ENCODE results near the gene PPP2R2C.
A peak's percentile ranks its signal among the peaks of the same experiment; 100 is the strongest.

PPP2R2C gene

DNA sequence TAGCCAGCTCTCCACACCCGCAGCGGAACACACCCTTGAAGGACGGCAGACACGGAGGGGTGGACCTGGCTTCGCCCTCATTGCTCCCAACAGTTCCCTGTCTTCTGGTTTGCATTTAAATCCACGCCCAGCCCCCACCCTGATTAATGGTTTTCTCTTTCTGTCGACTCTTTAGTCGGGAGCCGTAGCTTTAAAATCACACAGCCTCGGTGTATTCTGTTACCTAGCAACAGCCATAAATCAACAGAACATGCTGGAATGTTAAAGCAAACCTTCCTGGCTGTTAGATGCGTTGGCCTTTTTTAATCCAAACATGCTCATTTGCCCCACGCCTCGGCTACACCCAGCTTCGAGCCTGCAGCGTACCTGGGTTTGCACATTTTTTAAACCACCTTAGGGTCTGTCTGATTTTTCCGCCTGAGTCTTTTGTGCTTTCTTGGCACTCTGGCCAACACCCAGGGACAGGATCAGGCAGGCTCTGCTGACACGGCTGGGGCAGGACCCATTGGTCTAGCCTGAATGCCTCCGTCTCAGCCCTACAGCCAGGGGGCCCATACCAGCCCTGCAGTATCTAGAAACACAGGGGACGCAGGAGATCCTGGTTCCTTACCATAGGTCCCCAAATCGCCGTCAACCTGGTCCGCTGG, 21.4 kb upstream of the PPP2R2C start:
- DNase-seq = no peak

GRCh38 chr4:6492861-6493657, 20.6 kb upstream of the PPP2R2C start:
- no peak for DNase-seq

- no peak for DNase-seq
Observed at GRCh38 chr4:6492027-6492590, 19.7 kb upstream of the PPP2R2C start.

DNA sequence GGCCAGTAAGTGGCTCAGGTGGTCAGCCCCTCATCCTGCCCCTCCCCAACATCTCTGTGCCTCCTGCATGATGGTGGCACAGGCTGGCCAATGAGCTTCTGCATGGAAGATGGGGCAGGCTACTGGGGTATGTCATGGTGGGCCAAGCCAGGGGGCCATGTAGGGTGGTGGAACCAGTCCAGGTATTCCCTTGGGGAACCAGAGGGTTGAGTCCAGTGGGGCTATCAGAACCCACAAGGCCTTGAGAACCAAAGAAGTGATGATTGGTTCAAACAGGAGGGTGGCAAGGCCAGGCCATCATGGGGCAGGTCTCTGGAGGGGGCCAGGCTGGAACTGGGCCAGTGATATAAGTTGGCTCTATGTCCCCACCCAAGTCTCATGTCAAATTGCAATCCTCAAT, 18.8 kb upstream of the PPP2R2C start:
- no peak for DNase-seq

GRCh38 chr4:6489927-6490326, 17.5 kb upstream of the PPP2R2C start:
- no peak for DNase-seq

DNA sequence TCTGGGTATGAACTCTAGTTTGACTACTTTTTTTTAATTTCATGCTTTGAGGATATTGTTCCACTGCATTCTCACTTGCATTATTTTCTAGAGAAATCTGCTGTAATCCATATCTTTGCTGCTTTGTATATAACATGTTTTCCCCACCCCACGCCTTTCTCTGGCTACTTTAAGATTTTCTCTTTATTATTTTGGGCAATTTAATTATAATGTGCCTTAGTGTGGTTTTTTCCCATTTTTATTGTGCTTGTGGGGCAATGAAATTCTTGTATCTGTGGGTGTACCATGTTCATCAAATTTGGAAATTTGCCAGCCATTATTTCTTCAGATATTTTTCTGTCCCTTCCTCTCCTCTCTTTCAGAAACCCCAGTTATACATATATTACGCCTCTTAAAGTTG, 15.1 kb upstream of the PPP2R2C start:
- DNase-seq = no peak

DNA sequence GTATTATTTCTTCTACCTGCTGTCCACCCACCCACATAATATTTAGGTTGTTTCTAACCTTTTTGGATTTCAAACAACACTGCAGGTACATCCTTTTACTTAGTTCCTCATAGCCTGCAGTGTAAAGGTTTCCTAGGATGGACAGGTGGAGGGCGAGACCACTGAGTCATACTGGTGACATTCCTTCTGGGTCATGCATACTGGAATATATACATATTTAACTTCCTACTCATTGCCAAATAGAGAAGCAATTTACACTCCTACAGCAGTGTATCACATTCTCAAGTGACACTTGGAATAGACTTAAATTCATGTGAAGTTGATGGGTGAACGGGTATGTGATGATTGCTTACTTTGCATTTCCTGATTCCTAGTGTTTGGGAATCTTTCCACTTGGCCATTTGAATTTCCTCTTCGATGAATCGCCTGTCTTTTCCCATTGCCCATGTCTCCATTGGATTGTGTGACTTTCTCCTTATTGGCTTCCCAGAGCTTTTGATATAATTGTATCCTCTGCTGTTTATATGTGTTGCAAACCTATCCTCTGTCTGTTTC, 8.2 kb upstream of the PPP2R2C start:
- no peak for DNase-seq

DNA sequence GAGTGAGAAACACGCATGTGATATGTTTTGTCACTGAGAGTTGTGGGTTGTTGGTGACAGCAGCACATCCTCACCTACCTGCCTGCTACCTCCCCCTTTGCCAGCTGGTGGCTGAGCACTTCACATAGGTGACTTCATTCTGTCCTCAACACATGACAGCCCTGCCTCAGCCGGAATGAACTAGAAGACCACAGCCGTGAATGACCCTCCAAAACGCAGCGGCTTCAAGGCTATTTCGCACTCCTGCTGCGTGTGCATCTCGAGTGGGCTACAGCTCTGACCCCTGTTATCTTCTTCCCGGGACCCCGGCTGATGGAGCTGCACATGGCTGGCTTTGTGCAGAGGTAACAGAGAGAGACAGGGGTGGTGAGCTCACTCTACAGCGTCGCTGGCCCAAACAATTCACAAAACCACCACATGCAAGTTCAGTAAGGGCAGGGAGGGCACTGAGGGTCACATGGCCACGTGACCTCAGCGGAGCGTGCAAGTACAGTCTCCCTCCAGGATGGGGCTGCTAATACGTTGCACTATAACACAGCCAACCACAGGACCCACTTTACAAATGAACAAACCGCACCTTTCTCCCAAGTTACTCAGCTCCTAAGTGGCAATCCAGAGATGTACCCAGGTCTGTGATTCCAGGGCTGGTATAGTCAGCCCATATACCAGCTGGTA, 6.3 kb upstream of the PPP2R2C start:
- DNase-seq = no peak

- no peak for DNase-seq
Observed at GRCh38 chr4:6476893-6477292, 4.5 kb upstream of the PPP2R2C start.

- no peak for DNase-seq
Observed at GRCh38 chr4:6475492-6476020, 3.1 kb upstream of the PPP2R2C start.

DNA sequence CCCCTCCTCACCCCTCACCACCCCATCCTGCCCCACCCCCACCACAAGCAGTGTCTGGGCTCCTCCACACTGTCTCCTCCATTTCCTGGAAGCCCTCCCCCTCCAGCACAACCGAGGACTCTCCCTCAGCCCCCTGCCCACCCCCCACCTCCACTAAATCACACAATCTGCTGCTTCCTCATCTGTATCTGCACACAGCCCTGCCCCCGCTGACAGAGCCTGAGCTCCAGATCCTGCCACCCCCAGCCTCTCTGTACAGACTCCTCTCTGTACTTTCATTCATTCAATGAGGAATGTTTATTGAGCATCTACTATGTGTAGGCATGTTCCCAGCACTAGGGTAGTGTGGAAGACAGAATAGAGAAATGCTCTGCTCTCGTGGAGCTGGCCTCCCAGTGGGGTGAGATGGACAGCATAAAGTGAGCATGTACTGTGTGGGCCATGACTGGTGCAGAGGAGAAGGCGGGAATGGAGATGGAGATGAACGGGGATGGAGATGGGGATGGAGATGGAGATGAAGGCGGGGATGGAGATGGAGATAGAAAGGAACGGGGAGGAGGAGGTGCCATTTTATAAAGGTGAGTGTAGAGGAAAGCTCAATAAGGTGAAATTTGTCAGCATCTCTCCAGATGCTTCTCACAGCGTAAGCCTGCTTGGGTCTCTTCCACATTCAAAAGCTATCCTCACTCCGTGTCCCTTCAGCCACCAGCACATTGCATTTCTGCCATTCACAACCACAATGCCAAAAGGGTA, 2.5 kb upstream of the PPP2R2C start:
- no peak for DNase-seq

DNA sequence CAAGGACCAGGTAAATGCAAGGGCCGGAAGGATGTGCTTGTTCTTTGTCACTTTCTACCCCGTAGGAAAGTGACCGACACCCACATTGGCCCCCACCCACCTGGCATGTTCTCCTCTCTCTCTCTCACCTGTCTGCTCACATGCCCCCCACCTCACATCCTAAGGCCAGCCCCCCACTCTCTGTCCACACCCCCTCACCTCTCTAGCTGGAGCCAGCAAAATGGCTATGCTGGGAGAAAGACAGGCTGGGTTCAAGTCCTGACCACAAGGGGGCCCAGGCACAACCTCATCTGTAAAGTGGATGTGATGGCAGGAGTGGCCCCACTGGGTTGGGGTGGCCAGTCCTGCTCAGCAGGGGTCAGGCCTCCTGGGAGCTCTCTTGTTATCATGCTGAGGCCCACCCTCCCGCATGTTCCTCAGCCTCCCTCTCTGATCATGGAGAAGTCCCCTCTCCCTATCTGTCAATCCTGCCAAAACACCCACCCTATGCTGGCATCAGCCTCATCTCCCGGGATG, 1.7 kb upstream of the PPP2R2C start:
- DNase-seq = no peak

- no peak for DNase-seq
Observed at GRCh38 chr4:6473264-6474052, 1.0 kb upstream of the PPP2R2C start.

- no peak for DNase-seq
Observed at GRCh38 chr4:6472008-6472386, 417 bp downstream of the PPP2R2C start.

DNA sequence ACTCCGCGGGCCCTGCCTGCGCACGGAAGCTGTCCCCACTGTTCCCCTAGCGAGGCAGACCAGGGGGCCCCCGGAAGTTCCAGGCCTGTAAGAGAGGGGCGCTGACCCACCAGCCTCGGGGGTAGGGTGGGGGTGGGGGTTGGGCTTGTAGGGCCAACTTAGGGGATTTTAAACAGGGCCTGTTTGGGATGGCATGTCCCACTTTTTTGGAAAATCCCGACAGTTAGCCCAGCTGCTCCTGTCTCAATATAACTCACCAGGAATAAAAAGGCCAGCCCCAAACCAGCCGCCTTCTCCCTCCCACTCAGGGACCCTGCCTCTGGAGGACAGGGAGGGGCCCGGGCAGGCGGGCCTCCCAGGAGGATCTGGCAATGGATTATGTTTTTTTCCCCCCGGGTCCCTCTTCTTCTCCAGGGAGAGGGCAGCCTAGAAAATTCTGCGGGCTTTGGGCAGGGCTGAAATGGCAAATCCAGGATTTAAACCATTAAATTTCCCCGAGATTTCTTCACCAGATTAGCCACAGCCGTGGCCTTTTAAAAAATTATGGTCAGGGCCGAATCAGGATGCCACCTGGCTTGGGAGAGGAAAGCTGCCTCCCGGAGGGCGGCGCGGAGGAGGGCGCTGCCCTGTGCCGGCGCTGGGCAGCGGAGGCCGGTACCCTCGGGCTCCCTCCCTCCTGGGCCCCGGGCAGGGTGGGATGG, 957 bp downstream of the PPP2R2C start:
- DNase-seq = no peak

- DNase-seq = peak in 1 of 6 experiments; percentile 4
Observed at GRCh38 chr4:6470502-6471306, 1.7 kb downstream of the PPP2R2C start.

GRCh38 chr4:6469898-6470501, 2.4 kb downstream of the PPP2R2C start:
- DNase-seq = no peak

DNA sequence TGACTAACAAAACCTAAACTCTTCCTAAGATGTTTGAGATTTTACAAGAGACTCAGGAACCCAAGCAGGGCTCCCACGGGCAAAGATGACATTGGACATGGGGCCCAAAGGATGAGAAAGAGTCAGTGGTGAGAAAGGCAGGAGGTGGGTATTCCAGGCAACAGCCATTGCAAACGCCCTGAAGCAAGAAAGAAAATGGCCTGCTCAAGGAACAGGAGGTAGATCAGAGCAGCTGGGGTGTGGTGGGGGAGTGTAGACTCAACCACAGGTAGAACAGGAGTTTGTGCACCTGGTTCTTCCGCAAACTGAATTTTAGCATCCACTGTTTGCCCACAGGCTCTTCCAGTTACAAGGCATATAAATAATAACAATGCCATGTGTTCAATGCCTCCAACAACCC, 3.3 kb downstream of the PPP2R2C start:
- DNase-seq = no peak

GRCh38 chr4:6468376-6468775, 4.0 kb downstream of the PPP2R2C start:
- DNase-seq = no peak

Measured in stimulated activated naive CD4-positive, alpha-beta T cell (primary cell).